ENCODE results near the gene SHF.

SHF gene

DNA sequence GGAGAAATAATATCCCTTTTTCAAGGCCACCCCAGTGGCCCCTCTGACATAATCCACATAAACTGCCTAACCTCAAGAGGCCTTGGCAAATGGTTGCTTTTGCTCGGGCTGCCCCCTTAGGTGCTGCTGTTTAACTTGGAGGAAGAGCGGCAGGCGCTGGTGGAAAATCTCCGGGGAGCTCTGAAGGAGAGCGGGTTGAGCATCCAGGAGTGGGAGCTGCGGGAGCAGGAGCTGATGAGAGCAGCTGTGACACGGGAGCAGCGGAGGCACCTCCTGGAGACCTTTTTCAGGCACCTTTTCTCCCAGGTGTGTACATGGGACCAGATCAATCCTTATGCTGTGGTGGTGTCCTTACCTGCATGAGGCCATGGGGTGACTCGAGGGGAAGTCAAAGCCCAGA is 43.0 kb downstream of the SHF start:
- H3K4me3 ChIP-seq (ENCODE audit: low read depth, low read length), result no peak overlapping the region
- peaks cover 1% of the 10 kb centered on the region for H3K79me1 ChIP-seq (ENCODE audit: low read length)
- H3K79me2 ChIP-seq (ENCODE audit: control insufficient read depth, insufficient read depth, low read length, poor library complexity), result no peaks in the 10 kb centered on the region
- H3K9me3 ChIP-seq (ENCODE audit: insufficient read depth, low read depth, low read length), result no peaks in the 10 kb centered on the region
- H3K14ac ChIP-seq (ENCODE audit: low read length), result no peak overlapping the region
- no peak overlapping the region for H2AFZ ChIP-seq (ENCODE audit: insufficient read depth, low read length, poor library complexity)
- H2BK120ac ChIP-seq (ENCODE audit: insufficient read depth, low read length, poor library complexity), result no peak overlapping the region
- H4K12ac ChIP-seq (ENCODE audit: low read depth, low read length), result no peak overlapping the region
- H3K27me3 ChIP-seq (ENCODE audit: insufficient read depth, low read length), result no peaks in the 10 kb centered on the region
- no peak for DNase-seq
- no CpG with 5 or more reads among the region's 9 CpGs for WGBS (ENCODE audit: extremely low coverage, insufficient coverage, insufficient read length)
- no peak overlapping the region for H3K18ac ChIP-seq (ENCODE audit: low read length)
- H2BK12ac ChIP-seq (ENCODE audit: low read length), result no peak overlapping the region
- no peak overlapping the region for H4K8ac ChIP-seq (ENCODE audit: low read depth, low read length)
- no peak overlapping the region for H3K27ac ChIP-seq (ENCODE audit: low read depth, low read length)
- no peak overlapping the region for H2AK5ac ChIP-seq (ENCODE audit: low read length)
- peaks cover 11 to 18% of the 10 kb centered on the region in 2 experiments for H3K4me1 ChIP-seq (ENCODE audit: control insufficient read depth in 1 of 2, insufficient read depth in 2 of 2, low read length in 2 of 2)
- no peak overlapping the region for H3K4ac ChIP-seq (ENCODE audit: low read depth, low read length)
- no peaks in the 10 kb centered on the region for H3K36me3 ChIP-seq (ENCODE audit: control insufficient read depth in 1 of 2, insufficient read depth in 2 of 2, low read length in 2 of 2)
- no peak overlapping the region for H4K91ac ChIP-seq (ENCODE audit: low read depth, low read length)
- H3K23ac ChIP-seq (ENCODE audit: low read length), result no peak overlapping the region
- H3K4me2 ChIP-seq (ENCODE audit: low read length), result no peak overlapping the region
- no peak overlapping the region for H3K9ac ChIP-seq (ENCODE audit: low read length)
- no peak overlapping the region for H2BK5ac ChIP-seq (ENCODE audit: low read depth, low read length, poor library complexity)

DNA sequence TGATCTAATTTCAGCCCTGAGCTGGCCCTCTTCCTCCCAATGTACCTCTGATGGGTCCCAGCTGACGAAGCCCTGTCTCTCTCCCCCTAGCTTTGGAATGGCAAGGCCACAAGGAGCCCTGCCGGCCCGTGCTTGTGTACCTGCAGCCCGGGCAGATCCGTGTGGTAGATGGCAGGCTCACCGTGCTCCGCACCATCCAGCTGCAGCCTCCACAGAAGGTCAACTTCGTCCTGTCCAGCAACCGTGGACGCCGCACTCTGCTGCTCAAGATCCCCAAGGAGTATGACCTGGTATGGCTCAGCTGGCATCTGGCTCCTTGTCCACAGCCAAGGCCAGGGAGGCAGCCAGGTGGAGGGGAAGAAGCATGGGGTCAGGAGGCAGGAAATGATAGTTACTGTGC is 43.8 kb downstream of the SHF start:
- WGBS (ENCODE audit: extremely low coverage, insufficient coverage, insufficient read length), result no CpG with 5 or more reads among the region's 11 CpGs

DNA sequence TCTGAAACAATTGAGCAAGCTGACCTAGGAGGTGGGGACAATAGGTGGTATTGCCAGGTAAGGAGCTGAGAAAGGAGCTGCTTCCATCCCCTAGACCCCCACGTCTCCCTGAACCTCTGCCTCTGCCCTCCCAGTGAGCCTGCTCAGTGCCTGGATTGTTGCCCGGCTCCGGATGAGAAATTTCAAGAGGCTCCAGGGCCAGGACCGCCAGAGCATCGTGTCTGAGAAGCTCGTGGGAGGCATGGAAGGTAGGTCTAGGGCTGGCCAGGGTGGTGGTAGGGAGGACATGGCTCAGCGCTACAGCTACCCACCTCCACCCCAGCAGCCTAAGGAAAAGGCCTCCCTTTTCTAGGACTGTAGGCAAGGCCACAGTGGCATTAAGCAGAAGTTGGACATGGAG is 44.7 kb downstream of the SHF start:
- no peaks in the 10 kb centered on the region for H3K36me3 ChIP-seq (ENCODE audit: control insufficient read depth in 1 of 2, insufficient read depth in 2 of 2, low read length in 2 of 2)
- no peaks in the 10 kb centered on the region for H3K79me2 ChIP-seq (ENCODE audit: control insufficient read depth, insufficient read depth, low read length, poor library complexity)
- no peak for DNase-seq
- H2BK5ac ChIP-seq (ENCODE audit: low read depth, low read length, poor library complexity), result no peak overlapping the region
- H2BK12ac ChIP-seq (ENCODE audit: low read length), result no peak overlapping the region
- no peak overlapping the region for H4K12ac ChIP-seq (ENCODE audit: low read depth, low read length)
- no peak overlapping the region for H3K4me3 ChIP-seq (ENCODE audit: low read depth, low read length)
- peaks cover 3 to 11% of the 10 kb centered on the region in 2 experiments for H3K4me1 ChIP-seq (ENCODE audit: control insufficient read depth in 1 of 2, insufficient read depth in 2 of 2, low read length in 2 of 2)
- H4K91ac ChIP-seq (ENCODE audit: low read depth, low read length), result no peak overlapping the region
- no peak overlapping the region for H2AK5ac ChIP-seq (ENCODE audit: low read length)
- H3K23ac ChIP-seq (ENCODE audit: low read length), result no peak overlapping the region
- no peaks in the 10 kb centered on the region for H3K27me3 ChIP-seq (ENCODE audit: insufficient read depth, low read length)
- no peaks in the 10 kb centered on the region for H3K9me3 ChIP-seq (ENCODE audit: insufficient read depth, low read depth, low read length)
- H2AFZ ChIP-seq (ENCODE audit: insufficient read depth, low read length, poor library complexity), result no peak overlapping the region
- no peak overlapping the region for H3K18ac ChIP-seq (ENCODE audit: low read length)
- H3K79me1 ChIP-seq (ENCODE audit: low read length), result peaks cover 1% of the 10 kb centered on the region
- H3K9ac ChIP-seq (ENCODE audit: low read length), result no peak overlapping the region
- no CpG with 5 or more reads among the region's 7 CpGs for WGBS (ENCODE audit: extremely low coverage, insufficient coverage, insufficient read length)
- no peak overlapping the region for H3K14ac ChIP-seq (ENCODE audit: low read length)
- no peak overlapping the region for H3K4ac ChIP-seq (ENCODE audit: low read depth, low read length)
- no peak overlapping the region for H2BK120ac ChIP-seq (ENCODE audit: insufficient read depth, low read length, poor library complexity)
- no peak overlapping the region for H3K4me2 ChIP-seq (ENCODE audit: low read length)
- no peak overlapping the region for H3K27ac ChIP-seq (ENCODE audit: low read depth, low read length)
- H4K8ac ChIP-seq (ENCODE audit: low read depth, low read length), result no peak overlapping the region

More for the DNA sequence above, 43.8 kb downstream of the SHF start:
- no peak overlapping the region for H2BK120ac ChIP-seq (ENCODE audit: insufficient read depth, low read length, poor library complexity)
- H4K12ac ChIP-seq (ENCODE audit: low read depth, low read length), result no peak overlapping the region
- H2AK5ac ChIP-seq (ENCODE audit: low read length), result no peak overlapping the region
- H3K27ac ChIP-seq (ENCODE audit: low read depth, low read length), result no peak overlapping the region
- no peak overlapping the region for H3K4ac ChIP-seq (ENCODE audit: low read depth, low read length)
- peaks cover 1% of the 10 kb centered on the region for H3K79me1 ChIP-seq (ENCODE audit: low read length)
- no peaks in the 10 kb centered on the region for H3K79me2 ChIP-seq (ENCODE audit: control insufficient read depth, insufficient read depth, low read length, poor library complexity)
- DNase-seq, result no peak
- H3K4me3 ChIP-seq (ENCODE audit: low read depth, low read length), result no peak overlapping the region
- no peak overlapping the region for H2AFZ ChIP-seq (ENCODE audit: insufficient read depth, low read length, poor library complexity)
- no peaks in the 10 kb centered on the region for H3K36me3 ChIP-seq (ENCODE audit: control insufficient read depth in 1 of 2, insufficient read depth in 2 of 2, low read length in 2 of 2)
- no peaks in the 10 kb centered on the region for H3K9me3 ChIP-seq (ENCODE audit: insufficient read depth, low read depth, low read length)
- H3K18ac ChIP-seq (ENCODE audit: low read length), result no peak overlapping the region
- H3K4me1 ChIP-seq (ENCODE audit: control insufficient read depth in 1 of 2, insufficient read depth in 2 of 2, low read length in 2 of 2), result peaks cover 7 to 16% of the 10 kb centered on the region in 2 experiments
- H4K91ac ChIP-seq (ENCODE audit: low read depth, low read length), result no peak overlapping the region
- no peak overlapping the region for H2BK12ac ChIP-seq (ENCODE audit: low read length)
- no peak overlapping the region for H4K8ac ChIP-seq (ENCODE audit: low read depth, low read length)
- no peak overlapping the region for H3K14ac ChIP-seq (ENCODE audit: low read length)
- no peak overlapping the region for H3K4me2 ChIP-seq (ENCODE audit: low read length)
- no peak overlapping the region for H3K9ac ChIP-seq (ENCODE audit: low read length)
- no peaks in the 10 kb centered on the region for H3K27me3 ChIP-seq (ENCODE audit: insufficient read depth, low read length)
- H2BK5ac ChIP-seq (ENCODE audit: low read depth, low read length, poor library complexity), result no peak overlapping the region
- H3K23ac ChIP-seq (ENCODE audit: low read length), result no peak overlapping the region

DNA sequence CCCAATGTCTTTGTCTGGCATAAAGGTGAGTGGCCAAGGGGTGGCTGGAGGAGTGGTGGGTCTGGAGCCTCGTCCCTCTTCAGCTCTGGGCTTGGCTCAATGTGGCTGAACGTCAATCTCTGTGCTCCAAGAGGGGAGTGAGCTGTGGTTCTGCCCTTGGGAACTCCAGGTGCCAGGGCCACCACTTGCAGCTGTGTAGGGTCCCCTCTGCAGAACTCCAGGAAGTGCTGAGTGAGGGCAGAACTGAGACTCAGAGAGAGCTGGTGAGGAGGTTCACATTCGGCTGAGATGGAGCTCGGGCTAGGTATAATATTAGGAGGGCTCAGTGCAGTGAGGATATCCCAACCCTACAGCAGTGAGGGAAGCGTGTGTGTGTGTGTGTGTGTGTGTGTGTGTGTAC is 46.4 kb downstream of the SHF start:
- H3K4ac ChIP-seq (ENCODE audit: low read depth, low read length), result no peak overlapping the region
- no peaks in the 10 kb centered on the region for H3K36me3 ChIP-seq (ENCODE audit: control insufficient read depth in 1 of 2, insufficient read depth in 2 of 2, low read length in 2 of 2)
- no peak overlapping the region for H4K12ac ChIP-seq (ENCODE audit: low read depth, low read length)
- H3K9ac ChIP-seq (ENCODE audit: low read length), result no peak overlapping the region
- H3K18ac ChIP-seq (ENCODE audit: low read length), result no peak overlapping the region
- H2BK120ac ChIP-seq (ENCODE audit: insufficient read depth, low read length, poor library complexity), result no peak overlapping the region
- WGBS (ENCODE audit: extremely low coverage, insufficient coverage, insufficient read length), result no CpG with 5 or more reads among the region's 5 CpGs
- DNase-seq, result no peak
- no peak overlapping the region for H4K91ac ChIP-seq (ENCODE audit: low read depth, low read length)
- no peak overlapping the region for H3K4me3 ChIP-seq (ENCODE audit: low read depth, low read length)
- H2BK12ac ChIP-seq (ENCODE audit: low read length), result no peak overlapping the region
- H3K14ac ChIP-seq (ENCODE audit: low read length), result no peak overlapping the region
- H3K23ac ChIP-seq (ENCODE audit: low read length), result no peak overlapping the region
- H3K27me3 ChIP-seq (ENCODE audit: insufficient read depth, low read length), result no peaks in the 10 kb centered on the region
- no peak overlapping the region for H2AK5ac ChIP-seq (ENCODE audit: low read length)
- H3K27ac ChIP-seq (ENCODE audit: low read depth, low read length), result no peak overlapping the region
- H4K8ac ChIP-seq (ENCODE audit: low read depth, low read length), result no peak overlapping the region
- no peak overlapping the region for H3K4me2 ChIP-seq (ENCODE audit: low read length)
- no peak overlapping the region for H2BK5ac ChIP-seq (ENCODE audit: low read depth, low read length, poor library complexity)
- H3K4me1 ChIP-seq (ENCODE audit: control insufficient read depth in 1 of 2, insufficient read depth in 2 of 2, low read length in 2 of 2), result peaks cover 3 to 6% of the 10 kb centered on the region in 2 experiments
- no peak overlapping the region for H2AFZ ChIP-seq (ENCODE audit: insufficient read depth, low read length, poor library complexity)
- peaks cover 1% of the 10 kb centered on the region for H3K79me1 ChIP-seq (ENCODE audit: low read length)
- no peaks in the 10 kb centered on the region for H3K9me3 ChIP-seq (ENCODE audit: insufficient read depth, low read depth, low read length)
- no peaks in the 10 kb centered on the region for H3K79me2 ChIP-seq (ENCODE audit: control insufficient read depth, insufficient read depth, low read length, poor library complexity)

All from trophoblast cell (in vitro differentiated cells and primary cell).